NCI-H146 (cell line): ENCODE measurements around the gene ANKRD40.
"Not testable (repeated sequence)": the region's sequence is repeated elsewhere in the genome, so short reads cannot be mapped to it uniquely, and the experiment has no call there.

Source experiments
- DNase-seq: peaks from one replicate; lab custom pipeline; 2025; lab: John Stamatoyannopoulos, UW

Gene ANKRD40

GRCh38 chr17:50685691-50686493, 21.8 kb downstream of the ANKRD40 start:
- DNase-seq, result no peak

DNA sequence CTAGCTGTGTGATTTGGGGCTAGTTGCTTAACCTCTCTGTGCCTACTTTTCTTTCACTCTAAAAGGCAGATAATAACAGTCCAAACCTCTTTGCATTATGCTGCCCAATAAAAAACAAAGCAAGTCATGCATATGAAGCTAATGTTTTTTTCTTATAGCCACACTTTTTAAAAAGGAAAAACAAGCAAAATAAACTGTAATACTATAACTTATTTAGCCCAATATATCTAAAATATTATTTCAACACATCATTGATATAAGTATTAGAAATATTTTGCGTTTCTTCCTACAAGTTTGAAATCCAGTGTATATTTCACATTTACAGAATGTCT, 22.4 kb downstream of the ANKRD40 start:
- no peak for DNase-seq

GRCh38 chr17:50684612-50685333, 22.9 kb downstream of the ANKRD40 start:
- peak; percentile 54 for DNase-seq

DNA sequence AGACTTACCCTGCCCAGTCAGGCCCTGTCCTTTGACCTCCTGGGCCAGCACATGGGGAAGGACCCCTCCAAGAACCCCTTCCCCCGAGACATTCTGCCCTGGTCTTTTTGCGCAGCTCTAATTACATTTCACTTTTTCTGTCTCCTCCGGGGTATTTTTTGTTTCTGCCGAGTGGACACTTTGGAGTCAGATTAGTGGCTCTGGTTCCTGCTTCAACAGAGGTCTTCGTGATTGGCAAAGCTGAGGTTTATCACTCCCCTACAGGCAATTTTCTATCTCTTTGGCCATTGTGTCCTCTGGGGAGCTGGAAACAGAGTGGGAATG, 23.5 kb downstream of the ANKRD40 start:
- DNase-seq, result no peak

DNA sequence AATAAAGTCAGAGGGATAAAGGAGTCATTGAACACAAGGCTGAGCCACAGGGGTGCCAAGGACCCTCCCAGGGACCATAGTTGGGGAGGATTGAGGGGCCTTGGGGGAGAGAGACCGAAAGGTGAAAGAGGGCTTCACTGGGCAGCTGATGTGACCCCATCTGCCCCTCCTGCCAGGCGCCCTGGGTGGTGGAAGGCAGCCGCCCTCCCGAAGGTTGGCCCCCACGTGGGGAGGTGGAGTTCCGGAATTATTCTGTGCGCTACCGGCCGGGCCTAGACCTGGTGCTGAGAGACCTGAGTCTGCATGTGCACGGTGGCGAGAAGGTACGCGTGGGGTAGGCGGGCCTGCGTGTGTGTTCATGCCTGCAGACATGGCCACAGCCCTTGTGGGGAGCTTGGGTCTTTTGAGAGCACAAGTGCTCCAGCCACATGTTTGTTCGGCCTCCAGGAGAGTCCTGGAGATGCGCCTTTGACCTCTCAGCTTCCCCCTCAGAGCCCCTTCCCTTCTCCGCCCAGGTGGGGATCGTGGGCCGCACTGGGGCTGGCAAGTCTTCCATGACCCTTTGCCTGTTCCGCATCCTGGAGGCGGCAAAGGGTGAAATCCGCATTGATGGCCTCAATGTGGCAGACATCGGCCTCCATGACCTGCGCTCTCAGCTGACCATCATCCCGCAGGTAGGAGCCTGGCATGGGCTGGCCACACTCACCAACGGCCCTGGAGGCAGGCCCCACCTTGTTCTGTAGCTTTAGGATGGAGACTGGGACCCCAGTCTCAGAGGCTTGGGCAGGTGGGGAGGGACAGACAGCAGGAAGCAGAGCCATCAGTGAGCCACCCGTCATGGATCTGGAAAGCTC, 24.1 kb downstream of the ANKRD40 start:
- DNase-seq, result no peak

- DNase-seq, result no peak
Observed at GRCh38 chr17:50682938-50683337, 24.8 kb downstream of the ANKRD40 start.

- no peak for DNase-seq
Observed at GRCh38 chr17:50682441-50682840, 25.3 kb downstream of the ANKRD40 start.

- DNase-seq, result peak; percentile 61
Observed at GRCh38 chr17:50681263-50682200, 26.2 kb downstream of the ANKRD40 start.

DNA sequence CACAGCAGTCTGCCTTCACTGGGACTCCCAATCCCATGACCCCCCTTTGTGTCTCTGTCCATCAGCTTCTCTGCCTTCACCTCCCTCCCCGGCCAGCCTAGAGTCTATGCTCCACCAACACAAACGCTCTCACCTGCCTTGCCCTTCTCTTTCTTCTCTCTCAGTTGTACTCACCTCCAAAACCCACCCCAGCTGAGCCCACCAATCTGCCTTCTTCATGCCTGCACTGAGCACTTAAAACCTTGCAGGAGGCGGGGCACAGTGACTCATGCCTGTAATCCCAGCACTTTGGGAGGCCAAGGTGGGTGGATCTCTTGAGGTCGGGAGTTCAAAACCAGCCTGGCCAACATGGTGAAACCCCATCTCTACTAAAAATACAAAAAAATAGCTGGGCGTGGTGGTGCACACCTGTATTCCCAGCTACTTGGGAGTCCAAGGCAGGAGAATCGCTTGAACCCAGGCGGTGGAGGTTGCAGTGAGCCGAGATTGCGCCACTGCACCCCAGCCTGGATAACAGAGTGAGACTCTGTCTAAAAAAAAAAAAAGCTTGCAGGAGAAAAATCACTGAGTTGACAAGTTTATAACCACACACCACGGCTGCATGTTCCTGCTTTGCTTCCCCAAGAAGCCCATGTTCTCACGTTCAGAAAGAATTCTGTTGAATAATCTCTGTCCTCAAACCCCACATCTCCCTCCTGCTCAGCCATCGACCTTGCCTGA, 27.0 kb downstream of the ANKRD40 start:
- not testable (repeated sequence) for DNase-seq

GRCh38 chr17:50680126-50680525, 27.6 kb downstream of the ANKRD40 start:
- no peak for DNase-seq

DNA sequence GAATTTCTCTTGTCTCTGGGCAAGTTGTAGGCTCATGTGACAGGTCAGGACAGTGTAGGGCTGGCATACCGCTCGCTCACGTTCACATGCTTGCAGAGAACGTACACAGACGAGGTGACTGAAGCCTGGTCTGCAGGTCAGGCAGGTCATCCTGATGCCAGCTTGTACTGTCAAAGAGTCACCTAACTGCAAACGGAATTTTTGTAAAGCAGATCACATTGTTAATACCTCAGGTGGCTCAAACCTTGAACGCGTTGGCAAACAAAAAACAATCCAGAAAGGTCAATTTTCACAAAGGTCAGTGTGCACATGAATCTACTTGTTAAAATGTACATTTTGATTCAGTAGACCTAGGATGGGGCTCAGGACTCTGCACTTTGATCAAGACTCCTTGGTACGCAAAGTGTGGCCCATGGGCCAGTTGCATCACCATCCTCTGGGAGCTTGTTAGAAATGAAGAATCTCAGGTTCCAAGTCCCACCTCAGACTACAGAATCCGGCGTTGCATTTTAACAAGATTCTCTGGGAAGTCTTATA, 28.6 kb downstream of the ANKRD40 start:
- no peak for DNase-seq

DNA sequence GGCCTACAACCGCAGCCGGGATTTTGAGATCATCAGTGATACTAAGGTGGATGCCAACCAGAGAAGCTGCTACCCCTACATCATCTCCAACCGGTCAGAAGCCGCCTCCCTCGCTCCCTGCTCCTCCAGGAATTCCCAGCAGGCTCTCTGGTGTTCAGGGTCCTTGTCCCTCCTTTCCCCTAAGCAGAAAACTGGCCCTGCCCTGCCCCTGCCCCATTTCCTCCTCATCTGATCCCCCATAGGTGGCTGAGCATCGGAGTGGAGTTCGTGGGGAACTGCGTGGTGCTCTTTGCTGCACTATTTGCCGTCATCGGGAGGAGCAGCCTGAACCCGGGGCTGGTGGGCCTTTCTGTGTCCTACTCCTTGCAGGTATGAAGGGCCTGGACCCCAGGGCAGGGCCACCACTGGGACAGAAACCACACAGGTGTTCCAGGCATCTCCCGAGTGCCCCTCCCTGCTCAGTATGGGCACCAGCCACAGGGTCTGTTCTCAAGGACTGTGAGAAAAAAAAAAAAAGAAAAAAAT, 29.8 kb downstream of the ANKRD40 start:
- DNase-seq, result no peak

DNA sequence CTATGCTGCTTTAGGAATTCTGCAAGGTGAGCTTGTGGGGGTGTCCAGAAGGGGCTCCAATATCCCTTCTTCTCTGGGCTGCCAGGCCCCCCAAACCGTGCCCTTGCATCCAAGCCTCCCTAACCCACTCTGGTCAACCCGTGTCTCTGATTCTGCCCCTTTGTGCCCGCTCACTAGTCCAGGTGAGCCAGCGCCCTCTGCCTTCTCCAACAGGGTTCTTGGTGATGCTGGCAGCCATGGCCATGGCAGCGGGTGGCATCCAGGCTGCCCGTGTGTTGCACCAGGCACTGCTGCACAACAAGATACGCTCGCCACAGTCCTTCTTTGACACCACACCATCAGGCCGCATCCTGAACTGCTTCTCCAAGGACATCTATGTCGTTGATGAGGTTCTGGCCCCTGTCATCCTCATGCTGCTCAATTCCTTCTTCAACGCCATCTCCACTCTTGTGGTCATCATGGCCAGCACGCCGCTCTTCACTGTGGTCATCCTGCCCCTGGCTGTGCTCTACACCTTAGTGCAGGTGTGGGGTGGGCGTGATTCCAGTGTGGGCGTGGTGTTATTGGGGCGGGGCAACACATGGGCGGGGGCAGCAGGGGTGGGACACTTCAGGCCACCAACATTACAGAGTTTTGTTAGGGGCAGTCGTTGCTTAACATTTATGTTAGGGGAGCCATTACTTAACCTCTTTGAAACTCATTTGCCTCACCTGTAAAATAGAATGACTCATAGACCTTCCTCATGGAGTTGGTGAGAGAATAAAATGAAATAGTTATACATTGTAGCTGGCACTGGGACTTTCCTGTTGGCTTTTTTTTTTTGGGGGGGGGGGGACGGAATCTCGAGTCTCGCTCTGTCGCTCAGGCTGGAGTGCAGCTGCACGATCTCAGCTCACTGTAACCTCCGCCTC, 31.4 kb downstream of the ANKRD40 start:
- no peak for DNase-seq

- DNase-seq, result no peak
Observed at GRCh38 chr17:50675627-50676026, 32.1 kb downstream of the ANKRD40 start.

DNA sequence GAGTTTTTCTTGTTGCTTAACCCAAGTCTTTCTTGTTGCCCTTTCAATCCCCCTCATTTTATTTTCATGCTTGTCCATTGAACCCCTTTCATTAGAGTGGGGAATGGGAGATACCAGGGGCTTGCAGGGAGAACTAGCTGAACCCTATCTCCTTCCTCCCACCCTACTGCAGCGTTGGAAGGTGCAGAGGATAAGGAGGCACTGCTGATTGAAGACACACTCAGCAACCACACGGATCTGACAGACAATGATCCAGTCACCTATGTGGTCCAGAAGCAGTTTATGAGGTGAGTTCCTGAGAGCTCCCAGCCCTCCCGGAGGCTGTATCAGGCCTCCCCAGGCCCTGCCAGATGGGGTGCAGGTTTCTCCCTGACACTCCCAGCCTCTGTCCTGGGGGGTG, 32.5 kb downstream of the ANKRD40 start:
- DNase-seq, result no peak

DNA sequence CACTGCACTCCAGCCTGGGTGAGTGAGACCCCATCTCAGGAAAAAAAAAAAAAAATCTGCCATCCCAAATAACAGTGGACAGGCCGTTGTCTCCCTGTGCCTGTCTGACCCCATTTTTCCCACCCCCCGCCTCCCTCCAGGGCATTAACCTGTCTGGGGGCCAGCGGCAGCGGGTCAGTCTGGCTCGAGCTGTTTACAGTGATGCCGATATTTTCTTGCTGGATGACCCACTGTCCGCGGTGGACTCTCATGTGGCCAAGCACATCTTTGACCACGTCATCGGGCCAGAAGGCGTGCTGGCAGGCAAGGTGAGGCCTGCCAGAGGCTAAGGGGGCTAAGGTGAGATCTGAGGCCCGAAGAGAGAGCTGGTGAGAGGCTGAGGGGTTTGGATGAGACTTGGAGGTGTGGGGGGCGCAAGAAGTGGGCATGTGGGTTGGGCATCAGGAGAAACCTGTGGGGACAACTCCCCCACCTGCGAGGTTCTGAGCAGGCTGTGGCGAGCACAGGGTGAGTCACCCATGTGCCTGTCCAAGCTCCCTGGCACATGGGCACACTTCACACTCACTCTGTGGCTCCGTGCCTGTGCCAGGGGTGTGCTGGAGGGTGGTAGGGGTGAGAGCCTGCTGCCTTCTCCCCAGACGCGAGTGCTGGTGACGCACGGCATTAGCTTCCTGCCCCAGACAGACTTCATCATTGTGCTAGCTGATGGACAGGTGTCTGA, 34.7 kb downstream of the ANKRD40 start:
- no peak for DNase-seq

GRCh38 chr17:50672071-50672470, 35.6 kb downstream of the ANKRD40 start:
- no peak for DNase-seq

- no peak for DNase-seq
Observed at GRCh38 chr17:50668838-50669581, 38.7 kb downstream of the ANKRD40 start.
